Transverse colon (tissue), 4 donors: ENCODE data around the gene PPP1R9A. TPM values are rescaled to one million over a fixed set of nuclear protein-coding genes. Genes with fewer than 3 reads are reported as not detected.

Source experiments
- DNase-seq: peaks from one replicate; pipeline ENCODE4 v3.0.0-alpha.2; 2019
- H3K27ac ChIP-seq, 4 donors: fragments of 200-600 bp; sonication (generic); 2 replicates each; pipeline ENCODE4 v1.5.1; 2016 to 2018; ENCODE audit warnings: inconsistent platforms in 4 of 4
- H3K27me3 ChIP-seq: fragments of 200-600 bp; sonication (generic); 2 replicates; pipeline ENCODE4 v1.5.1; 2017; ENCODE audit warnings: inconsistent platforms
- H3K36me3 ChIP-seq, 4 donors: fragments of 200-600 bp; sonication (generic); 2 replicates each; pipeline ENCODE4 v1.5.1; 2017 to 2019; ENCODE audit warnings: inconsistent platforms in 4 of 4
- H3K4me1 ChIP-seq, 4 donors: fragments of 200-600 bp; sonication (generic); 2 replicates each; pipeline ENCODE4 v1.5.1; 2017 to 2020; ENCODE audit warnings: inconsistent platforms in 4 of 4
- H3K4me3 ChIP-seq, 4 donors: fragments of 200-600 bp; sonication (generic); 1 replicate in 1 of 4; 2 replicates in 3 of 4; pipeline versions ENCODE4 v1.5.1 to v1.6.1; 2017 to 2019; ENCODE audit warnings: inconsistent platforms in 4 of 4
- H3K9me3 ChIP-seq, 2 donors: fragments of 200-600 bp; sonication (generic); 2 replicates each; pipeline ENCODE4 v1.5.1; 2017 to 2019; ENCODE audit warnings: inconsistent platforms in 2 of 2
- EP300 ChIP-seq: sonication (generic); formaldehyde crosslinking; IDR thresholded peaks from one replicate; pipeline ENCODE4 v1.6.1; 2017; ENCODE audit warnings: antibody characterized with exemption, low read depth
- POLR2A ChIP-seq: fragments of 450-650 bp; IDR thresholded peaks from one replicate; pipeline ENCODE4 v1.6.1; 2016; ENCODE audit warnings: antibody characterized with exemption, mild to moderate bottlenecking, moderate library complexity
- POLR2AphosphoS5 ChIP-seq, 3 donors: sonication (generic); formaldehyde crosslinking; IDR thresholded peaks; one replicate each; pipeline ENCODE4 v1.6.1; 2016; ENCODE audit warnings: antibody characterized with exemption in 3 of 3
- WGBS, 2 donors: methylation state at CpG; one replicate each; pipeline ENCODE4 v1.1.5; 2018; ENCODE audit warnings: low coverage in 1 of 2; 5-methylcytosine and 5-hydroxymethylcytosine counted together
- in situ Hi-C, 4 donors: fragments of 200-750 bp; cut with MboI; loops; one replicate each; pipeline versions ENCODE4 v1.15.0 to v1.15.1; 2017; ENCODE audit warnings: low sequenced_read_pairs in 3 of 4, low pct_ligation_motif_present in 1 of 4, low pct_unique_long_range_greater_than_20kb in 1 of 4
- intact Hi-C: fragments of 100-400 bp; cut with DNase I; formaldehyde crosslinking; loops from one replicate; pipeline ENCODE4 v1.15.1; 2023; ENCODE audit warnings: low total_unique reads
- total RNA-seq, 4 donors: library from RNA; depleted of rRNA; stranded (reverse); fragments of >200 nt; gene quantifications; one replicate each; pipeline ENCODE4 v1.1.0, GENCODE V29; 2016
- TF ChIP-seq, protein P1 (sequence below), 5 experiments: fragments of 200-600 bp in 3 of 5; fragments of 450-650 bp in 2 of 5; sonication (generic) in 3 of 5; IDR thresholded peaks; 1 replicate in 2 of 5; 2 replicates in 3 of 5; pipeline ENCODE4 v1.5.1; 2016 to 2017; ENCODE audit warnings: antibody characterized with exemption in 5 of 5, inconsistent platforms in 3 of 5, mild to moderate bottlenecking in 2 of 5, moderate library complexity in 1 of 5

The PPP1R9A gene
- total RNA-seq, 4 donors from 2014 or later: 13.1 to 30.0 (median 23.2) TPM

GRCh38 chr7:95052566-95053094, 145.2 kb downstream of the PPP1R9A start:
- no peak for TF ChIP-seq POLR2AphosphoS5 (IDR thresholded peaks at IDR 0.05)
- TF ChIP-seq POLR2A: no peak
- TF ChIP-seq, protein P1, sequence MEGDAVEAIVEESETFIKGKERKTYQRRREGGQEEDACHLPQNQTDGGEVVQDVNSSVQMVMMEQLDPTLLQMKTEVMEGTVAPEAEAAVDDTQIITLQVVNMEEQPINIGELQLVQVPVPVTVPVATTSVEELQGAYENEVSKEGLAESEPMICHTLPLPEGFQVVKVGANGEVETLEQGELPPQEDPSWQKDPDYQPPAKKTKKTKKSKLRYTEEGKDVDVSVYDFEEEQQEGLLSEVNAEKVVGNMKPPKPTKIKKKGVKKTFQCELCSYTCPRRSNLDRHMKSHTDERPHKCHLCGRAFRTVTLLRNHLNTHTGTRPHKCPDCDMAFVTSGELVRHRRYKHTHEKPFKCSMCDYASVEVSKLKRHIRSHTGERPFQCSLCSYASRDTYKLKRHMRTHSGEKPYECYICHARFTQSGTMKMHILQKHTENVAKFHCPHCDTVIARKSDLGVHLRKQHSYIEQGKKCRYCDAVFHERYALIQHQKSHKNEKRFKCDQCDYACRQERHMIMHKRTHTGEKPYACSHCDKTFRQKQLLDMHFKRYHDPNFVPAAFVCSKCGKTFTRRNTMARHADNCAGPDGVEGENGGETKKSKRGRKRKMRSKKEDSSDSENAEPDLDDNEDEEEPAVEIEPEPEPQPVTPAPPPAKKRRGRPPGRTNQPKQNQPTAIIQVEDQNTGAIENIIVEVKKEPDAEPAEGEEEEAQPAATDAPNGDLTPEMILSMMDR (IDR thresholded peaks at IDR 0.05): no peak
- TF ChIP-seq EP300: no peak
- H3K36me3 ChIP-seq: no peaks in the 10 kb centered on the region
- no peaks in the 10 kb centered on the region for H3K9me3 ChIP-seq
- WGBS, 2 donors: 84 to 87% methylated on average over 2 of the region's 2 CpGs
- in situ Hi-C loops (no loop called here), intact Hi-C loops (no loop called here)
- H3K27me3 ChIP-seq: no peaks in the 10 kb centered on the region
- no peak overlapping the region for H3K4me3 ChIP-seq
- H3K27ac ChIP-seq: no peak overlapping the region
- no peak for DNase-seq
- no peaks in the 10 kb centered on the region for H3K4me1 ChIP-seq

DNA sequence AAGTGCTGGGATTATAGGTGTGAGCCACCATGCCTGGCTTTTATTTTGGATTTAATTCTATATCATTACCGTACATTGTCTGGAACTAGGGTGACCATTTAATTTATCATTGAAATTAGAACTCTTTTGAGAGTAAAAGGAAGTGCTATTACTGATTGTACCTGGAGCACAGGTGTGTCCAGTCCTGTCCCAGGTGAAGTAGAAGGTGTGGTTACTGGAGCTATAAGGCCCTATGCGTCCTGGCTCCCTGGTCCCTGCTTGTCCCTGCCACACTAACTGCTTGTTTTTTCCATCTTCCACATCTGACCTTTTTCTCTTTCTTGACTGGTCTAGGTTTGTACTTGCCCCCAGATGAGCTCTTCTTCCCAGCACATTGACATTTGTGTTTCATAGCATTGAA, 147.0 kb downstream of the PPP1R9A start:
- WGBS, 2 donors: 71 to 90% methylated on average over 2 of the region's 2 CpGs
- in situ Hi-C loops: no loop called here

GRCh38 chr7:95055295-95055694, 147.9 kb downstream of the PPP1R9A start:
- in situ Hi-C loops: no loop called here
- TF ChIP-seq EP300: no peak
- TF ChIP-seq, protein P1 (IDR thresholded peaks at IDR 0.05): no peak
- no peak for TF ChIP-seq POLR2AphosphoS5 (IDR thresholded peaks at IDR 0.05)
- no peak for TF ChIP-seq POLR2A
- H3K27me3 ChIP-seq: no peaks in the 10 kb centered on the region
- no peak overlapping the region for H3K27ac ChIP-seq
- no peaks in the 10 kb centered on the region for H3K4me1 ChIP-seq
- no peaks in the 10 kb centered on the region for H3K36me3 ChIP-seq
- intact Hi-C loops: no loop called here
- no peaks in the 10 kb centered on the region for H3K9me3 ChIP-seq
- no peak overlapping the region for H3K4me3 ChIP-seq
- 25 to 35% methylated on average over 1 of the region's 1 CpG for WGBS, 2 donors
- DNase-seq: no peak

More for the DNA sequence above, 147.0 kb downstream of the PPP1R9A start:
- Histone ChIP-seq H3K36me3 (no peaks in the 10 kb centered on the region), H3K27me3 (no peaks in the 10 kb centered on the region), H3K4me1 (no peaks in the 10 kb centered on the region), H3K27ac (no peak overlapping the region), H3K4me3 (no peak overlapping the region), H3K9me3 (no peaks in the 10 kb centered on the region)
- intact Hi-C loops: no loop called here
- DNase-seq: no peak
- TF ChIP-seq POLR2A (no peak), POLR2AphosphoS5 (IDR thresholded peaks at IDR 0.05) (no peak), EP300 (no peak)
- TF ChIP-seq, protein P1 (IDR thresholded peaks at IDR 0.05): no peak

DNA sequence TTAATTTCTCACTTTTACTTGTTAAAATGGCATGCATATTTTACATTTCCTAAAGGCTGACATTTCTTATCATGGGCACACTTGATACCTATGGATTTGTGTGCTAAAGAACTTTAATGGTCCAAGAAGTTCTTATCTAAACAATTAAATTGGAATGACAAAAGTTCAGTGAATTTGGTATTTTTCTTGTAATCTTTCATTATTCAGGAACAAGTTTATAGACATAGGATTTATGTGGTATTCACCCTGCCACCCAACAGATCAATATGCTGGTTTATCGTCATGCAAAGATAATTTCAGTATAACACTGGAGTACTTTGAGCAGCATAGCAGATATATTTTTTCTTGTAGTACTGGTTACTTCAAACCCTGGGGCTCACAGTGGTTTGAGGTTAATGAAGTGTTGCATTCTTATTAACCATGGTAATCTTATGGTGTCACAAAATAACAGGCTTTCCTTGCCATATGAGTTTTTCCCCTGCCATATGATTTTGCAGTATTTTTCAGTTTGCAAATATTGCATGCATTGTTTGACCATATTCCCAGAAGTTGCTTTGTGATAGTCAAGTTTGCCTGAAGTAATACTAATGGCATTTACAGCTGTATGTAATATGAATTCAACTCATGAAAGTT, 148.8 kb downstream of the PPP1R9A start:
- Histone ChIP-seq H3K9me3 (no peaks in the 10 kb centered on the region), H3K36me3 (no peaks in the 10 kb centered on the region), H3K27me3 (no peaks in the 10 kb centered on the region), H3K4me1 (no peaks in the 10 kb centered on the region), H3K27ac (no peak overlapping the region), H3K4me3 (no peak overlapping the region)
- intact Hi-C loops (no loop called here), in situ Hi-C loops (no loop called here)
- DNase-seq: no peak
- TF ChIP-seq POLR2A (no peak), POLR2AphosphoS5 (IDR thresholded peaks at IDR 0.05) (no peak), EP300 (no peak)
- TF ChIP-seq, protein P1 (IDR thresholded peaks at IDR 0.05): no peak
- 89 to 100% methylated on average over 1 of the region's 1 CpG for WGBS, 2 donors
